Activated B cell treated with CpG ODN at 0.5 μM for 24 hours (primary cell): ENCODE measurements around the gene SH3D19. TPM values are rescaled to one million over a fixed set of nuclear protein-coding genes. Genes with fewer than 3 reads are reported as not detected.

Source experiments
- ATAC-seq: fragments of 200-7000 bp; cut with Tn5 transposase; one replicate; pipeline ENCODE4 v1.10.0; 2021; ENCODE audit warnings: low read depth, mild to moderate bottlenecking, moderate library complexity
- CTCF ChIA-PET: fragments of 350-600 bp; sonication (Branson Sonifier 250); formaldehyde crosslinking; loops from one replicate; lab custom pipeline; 2021; ENCODE audit warnings: antibody characterized with exemption; lab: Charles Lee
- POLR2A ChIA-PET: fragments of 350-600 bp; sonication (Branson Sonifier 250); formaldehyde crosslinking; loops from one replicate; lab custom pipeline; 2021; ENCODE audit warnings: antibody characterized with exemption; lab: Charles Lee
- DNase-seq: peaks from one replicate; pipeline ENCODE4 v3.0.0; 2022
- H3K27ac Mint-ChIP-seq: one replicate; pipeline ENCODE4 v1.8.0; 2020; ENCODE audit warnings: mixed read lengths
- H3K27me3 Mint-ChIP-seq: one replicate; pipeline ENCODE4 v1.8.0; 2021; ENCODE audit warnings: mixed read lengths
- H3K36me3 Mint-ChIP-seq: one replicate; pipeline ENCODE4 v1.8.0; 2021; ENCODE audit warnings: low read depth, mixed read lengths
- H3K4me1 Mint-ChIP-seq: one replicate; pipeline ENCODE4 v1.8.0; 2021; ENCODE audit warnings: mixed read lengths
- H3K4me3 Mint-ChIP-seq: one replicate; pipeline ENCODE4 v1.8.0; 2020; ENCODE audit warnings: mild to moderate bottlenecking, mixed read lengths
- H3K9me3 Mint-ChIP-seq: one replicate; pipeline ENCODE4 v1.8.0; 2020; ENCODE audit warnings: mixed read lengths
- CTCF ChIP-seq: fragments of 200-600 bp; IDR thresholded peaks from one replicate; pipeline ENCODE4 v1.8.0; 2022; ENCODE audit warnings: antibody characterized with exemption, mild to moderate bottlenecking
- intact Hi-C: fragments of 100-400 bp; cut with micrococcal nuclease; formaldehyde crosslinking; loops from one replicate; pipeline ENCODE4 v1.15.1; 2024
- total RNA-seq: library from RNA; stranded (reverse); gene quantifications from 2 replicates; pipeline ENCODE4 v1.2.3, GENCODE V29; 2022

SH3D19 gene
- total RNA-seq, 1 donor from 2014 or later = not detected

GRCh38 chr4:151267822-151268535 lies 57.4 kb downstream of the SH3D19 start:
- TF ChIP-seq CTCF = no peak
- ChIA-PET CTCF (no interaction called here), POLR2A (no interaction called here)
- Mint-ChIP-seq H3K27ac (no peak overlapping the region), H3K27me3 (no peaks in the 10 kb centered on the region), H3K4me3 (no peak overlapping the region), H3K4me1 (no peaks in the 10 kb centered on the region), H3K36me3 (no peaks in the 10 kb centered on the region), H3K9me3 (no peaks in the 10 kb centered on the region)
- intact Hi-C loops = no loop called here
- ATAC-seq (no peak), DNase-seq (no peak)

GRCh38 chr4:151267104-151267503 lies 58.3 kb downstream of the SH3D19 start:
- Mint-ChIP-seq H3K36me3 (no peaks in the 10 kb centered on the region), H3K4me1 (no peaks in the 10 kb centered on the region), H3K4me3 (no peak overlapping the region), H3K27ac (no peak overlapping the region), H3K9me3 (no peaks in the 10 kb centered on the region), H3K27me3 (no peaks in the 10 kb centered on the region)
- ChIA-PET POLR2A (no interaction called here), CTCF (no interaction called here)
- no peak for ATAC-seq
- intact Hi-C loops = no loop called here
- DNase-seq = no peak
- no peak for TF ChIP-seq CTCF

- Mint-ChIP-seq H3K27me3 (no peaks in the 10 kb centered on the region), H3K36me3 (no peaks in the 10 kb centered on the region), H3K4me3 (no peak overlapping the region), H3K9me3 (no peaks in the 10 kb centered on the region), H3K4me1 (no peaks in the 10 kb centered on the region), H3K27ac (no peak overlapping the region)
- intact Hi-C loops = no loop called here
- CTCF ChIA-PET = no interaction called here
- no peak for ATAC-seq
- POLR2A ChIA-PET = no interaction called here
- TF ChIP-seq CTCF = no peak
- DNase-seq = no peak
Observed at GRCh38 chr4:151266497-151266896, 58.9 kb downstream of the SH3D19 start.

GRCh38 chr4:151263455-151263854 lies 62.0 kb downstream of the SH3D19 start:
- Mint-ChIP-seq H3K4me3 (no peak overlapping the region), H3K27me3 (peaks cover 2% of the 10 kb centered on the region), H3K36me3 (no peaks in the 10 kb centered on the region), H3K27ac (no peak overlapping the region), H3K9me3 (no peaks in the 10 kb centered on the region), H3K4me1 (no peaks in the 10 kb centered on the region)
- POLR2A ChIA-PET = no interaction called here
- no peak for ATAC-seq
- intact Hi-C loops = no loop called here
- DNase-seq = no peak
- CTCF ChIA-PET = no interaction called here
- no peak for TF ChIP-seq CTCF

- ATAC-seq (no peak), DNase-seq (no peak)
- H3K4me3 Mint-ChIP-seq = no peak overlapping the region
- TF ChIP-seq CTCF = no peak
- ChIA-PET POLR2A (no interaction called here), CTCF (no interaction called here)
- no peaks in the 10 kb centered on the region for H3K9me3 Mint-ChIP-seq
- no peaks in the 10 kb centered on the region for H3K36me3 Mint-ChIP-seq
- H3K27me3 Mint-ChIP-seq = peaks cover 2% of the 10 kb centered on the region
- H3K4me1 Mint-ChIP-seq = no peaks in the 10 kb centered on the region
- H3K27ac Mint-ChIP-seq = no peak overlapping the region
- intact Hi-C loops = no loop called here
Observed at GRCh38 chr4:151260526-151260925, 64.9 kb downstream of the SH3D19 start.
